GM18870 (cell line): ENCODE data around the gene EHMT1.
"Not testable (repeated sequence)": the region's sequence is repeated elsewhere in the genome, so short reads cannot be mapped to it uniquely, and the experiment has no call there.

Experiments used
- ATAC-seq: cut with Tn5 transposase; IDR thresholded peaks from one replicate; pipeline ENCODE4 v1.9.1; 2021; ENCODE audit warnings: moderate library complexity; ENCODE audit not compliant: unreplicated experiment

Gene EHMT1

GRCh38 chr9:137757613-137758029, 138.8 kb downstream of the EHMT1 start:
- ATAC-seq: peak; percentile 33

GRCh38 chr9:137758067-137758466, 139.3 kb downstream of the EHMT1 start:
- ATAC-seq: no peak

- no peak for ATAC-seq
Observed at GRCh38 chr9:137759117-137759516, 140.3 kb downstream of the EHMT1 start.

GRCh38 chr9:137759649-137760321, 141.0 kb downstream of the EHMT1 start:
- no peak for ATAC-seq

GRCh38 chr9:137760426-137760825, 141.6 kb downstream of the EHMT1 start:
- no peak for ATAC-seq

GRCh38 chr9:137761032-137761431, 142.2 kb downstream of the EHMT1 start:
- no peak for ATAC-seq

GRCh38 chr9:137761793-137762192, 143.0 kb downstream of the EHMT1 start:
- no peak for ATAC-seq

GRCh38 chr9:137762414-137763061, 143.7 kb downstream of the EHMT1 start:
- peak; percentile 51 for ATAC-seq

GRCh38 chr9:137763271-137763955, 144.6 kb downstream of the EHMT1 start:
- ATAC-seq: no peak

GRCh38 chr9:137764171-137764671, 145.4 kb downstream of the EHMT1 start:
- no peak for ATAC-seq

- ATAC-seq: no peak
Observed at GRCh38 chr9:137764981-137765380, 146.2 kb downstream of the EHMT1 start.

GRCh38 chr9:137765536-137765935, 146.7 kb downstream of the EHMT1 start:
- ATAC-seq: no peak

GRCh38 chr9:137771580-137771979, 152.8 kb downstream of the EHMT1 start:
- ATAC-seq: no peak

GRCh38 chr9:137772281-137772873, 153.6 kb downstream of the EHMT1 start:
- no peak for ATAC-seq

GRCh38 chr9:137774775-137775386, 156.1 kb downstream of the EHMT1 start:
- no peak for ATAC-seq

GRCh38 chr9:137776306-137776995, 157.6 kb downstream of the EHMT1 start:
- no peak for ATAC-seq

- no peak for ATAC-seq
Observed at GRCh38 chr9:137777761-137778160, 159.0 kb downstream of the EHMT1 start.

- no peak for ATAC-seq
Observed at GRCh38 chr9:137778336-137778735, 159.5 kb downstream of the EHMT1 start.

- no peak for ATAC-seq
Observed at GRCh38 chr9:137778914-137779313, 160.1 kb downstream of the EHMT1 start.

GRCh38 chr9:137780031-137780430, 161.2 kb downstream of the EHMT1 start:
- not testable (repeated sequence) for ATAC-seq
